ENCODE data around the gene SLC2A5.

SLC2A5 gene

DNA sequence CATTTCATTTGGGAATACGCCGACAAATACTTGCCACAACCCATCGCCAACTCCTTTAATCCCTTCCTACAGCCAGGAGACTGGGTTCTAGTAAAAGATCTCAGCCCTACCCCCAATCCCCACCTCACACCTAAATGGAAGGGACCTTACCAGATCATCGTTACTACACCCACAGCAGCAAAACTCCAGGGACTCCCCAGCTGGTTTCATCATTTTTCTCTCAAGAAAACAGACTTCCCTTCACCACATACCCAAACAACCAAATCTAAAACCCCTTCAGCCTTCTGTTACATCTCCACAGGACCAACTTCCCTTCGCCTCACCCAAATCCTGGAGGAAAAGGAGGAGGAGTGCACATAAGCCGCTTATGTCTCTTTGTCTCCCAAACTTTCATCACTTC is 23.7 kb upstream of the SLC2A5 start:
- DNase-seq = no peak

DNA sequence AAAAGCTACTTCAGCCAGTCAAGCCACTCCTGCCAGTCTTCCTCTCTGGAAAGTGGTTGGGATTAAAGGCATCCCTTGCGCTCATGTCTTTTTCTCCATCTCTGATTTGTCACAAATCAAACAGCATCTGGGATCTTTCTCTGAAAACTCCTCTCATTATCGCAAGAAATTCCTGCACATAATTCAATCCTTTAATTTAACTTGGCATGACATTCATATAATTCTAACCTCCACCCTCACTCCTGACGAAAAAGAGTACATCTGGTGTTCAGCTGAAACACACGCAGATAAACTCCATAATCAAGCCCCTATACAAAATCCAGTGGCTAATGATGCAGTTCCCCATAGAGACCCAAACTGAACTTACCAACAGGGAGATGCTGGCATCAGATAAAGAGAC is 19.4 kb upstream of the SLC2A5 start:
- no peak for DNase-seq

DNA sequence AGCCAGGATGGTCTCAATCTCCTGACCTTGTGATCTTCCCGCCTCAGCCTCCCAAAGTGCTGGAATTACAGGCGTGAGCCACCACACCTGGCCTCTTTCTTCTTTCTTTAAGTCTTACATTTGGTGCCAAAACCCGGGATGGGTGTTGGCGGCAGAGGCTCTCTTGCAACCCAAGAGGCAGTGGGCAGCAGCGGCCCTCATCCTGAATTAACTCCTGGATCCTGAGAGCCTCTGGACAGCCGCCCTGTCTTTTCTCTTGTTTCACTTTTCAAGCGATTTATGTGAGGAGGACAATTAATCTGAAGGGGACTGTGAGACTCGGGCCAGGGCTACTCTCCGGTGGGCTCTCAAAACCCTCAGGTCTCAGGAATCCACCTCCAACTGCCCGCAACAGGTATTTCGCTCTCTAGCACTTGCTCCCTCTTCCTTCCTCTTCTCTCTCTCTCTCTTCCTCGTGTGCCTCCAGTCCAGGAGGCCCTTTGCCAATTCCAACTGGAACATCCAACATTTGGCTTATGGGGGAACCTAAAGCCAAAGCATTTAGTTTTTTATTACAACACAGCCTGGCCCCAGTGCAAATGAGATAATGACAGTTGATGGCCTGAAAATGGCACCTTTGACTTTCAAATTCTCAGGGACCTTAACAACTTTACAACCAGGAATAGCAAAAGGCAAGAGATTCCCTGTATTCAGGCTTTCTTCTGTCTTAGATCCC is 18.1 kb upstream of the SLC2A5 start:
- no peak for DNase-seq

DNA sequence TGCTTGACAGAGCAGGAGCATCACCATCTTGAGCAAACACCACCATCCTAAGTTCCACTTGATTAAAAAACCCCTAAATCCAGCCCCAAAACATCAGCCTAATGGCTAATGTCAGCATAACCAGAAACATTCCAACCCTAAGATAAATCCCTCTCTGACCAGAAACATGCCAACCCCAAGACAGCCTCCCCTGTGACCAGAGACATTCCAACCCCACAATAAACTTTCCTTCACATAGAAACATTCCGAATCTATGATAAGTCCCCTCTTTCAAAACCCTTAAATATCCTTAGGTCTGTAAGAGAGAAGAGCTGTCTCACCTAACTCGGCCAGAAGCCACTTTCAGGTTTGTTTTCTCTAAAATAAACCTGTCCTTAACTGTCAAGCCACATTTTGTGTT is 17.4 kb upstream of the SLC2A5 start:
- peak; percentile 57 for DNase-seq

DNA sequence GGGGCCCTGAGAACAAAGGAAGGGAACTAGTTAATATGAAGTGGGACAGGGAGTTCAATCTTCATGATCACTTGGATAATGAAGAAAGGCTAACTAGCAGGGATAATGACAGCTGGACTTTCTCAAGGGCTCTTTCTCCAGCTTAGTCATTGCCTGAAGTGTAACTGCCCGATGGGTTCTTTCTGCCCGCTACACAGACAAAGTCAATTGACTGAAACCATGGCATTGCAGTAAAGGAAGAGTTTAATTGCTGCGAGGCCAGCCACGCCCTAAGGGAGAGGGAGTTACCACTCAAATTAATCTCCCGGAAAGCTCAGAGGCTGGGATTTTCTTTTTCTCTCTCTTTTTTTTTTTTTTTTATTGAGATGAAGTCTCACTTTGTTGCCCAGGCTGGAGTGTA is 16.6 kb upstream of the SLC2A5 start:
- DNase-seq = no peak

DNA sequence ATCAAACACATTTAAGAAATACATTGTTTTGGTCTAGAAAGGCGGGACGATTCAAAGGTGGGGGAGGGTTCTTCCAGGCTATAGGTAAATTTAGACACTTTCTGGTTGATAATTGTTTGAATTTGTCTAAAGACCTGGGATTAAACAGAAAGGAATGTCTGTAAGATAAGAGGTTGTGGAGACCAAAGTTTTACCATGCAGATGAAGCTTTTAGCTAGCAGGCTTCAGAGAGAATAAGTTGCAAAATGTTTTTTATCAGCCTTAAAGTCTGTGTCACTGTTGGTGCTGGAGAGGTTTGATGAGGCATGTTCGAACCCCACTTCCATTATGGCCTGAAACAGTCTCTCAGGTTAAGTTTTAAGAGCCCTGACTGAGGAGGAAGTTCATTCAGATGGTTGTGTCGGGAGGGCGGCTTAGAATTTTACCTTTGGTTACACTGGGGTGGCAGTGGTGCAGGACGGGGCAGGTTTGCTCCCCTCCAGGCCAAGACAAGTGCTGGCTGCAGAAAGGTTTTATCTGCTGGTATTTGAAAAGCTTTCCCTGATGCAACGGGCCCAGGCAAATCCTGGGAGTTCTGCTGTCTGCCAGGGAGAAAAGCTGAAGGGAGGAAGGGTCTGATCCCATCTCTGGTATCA is 16.0 kb upstream of the SLC2A5 start:
- DNase-seq = no peak

DNA sequence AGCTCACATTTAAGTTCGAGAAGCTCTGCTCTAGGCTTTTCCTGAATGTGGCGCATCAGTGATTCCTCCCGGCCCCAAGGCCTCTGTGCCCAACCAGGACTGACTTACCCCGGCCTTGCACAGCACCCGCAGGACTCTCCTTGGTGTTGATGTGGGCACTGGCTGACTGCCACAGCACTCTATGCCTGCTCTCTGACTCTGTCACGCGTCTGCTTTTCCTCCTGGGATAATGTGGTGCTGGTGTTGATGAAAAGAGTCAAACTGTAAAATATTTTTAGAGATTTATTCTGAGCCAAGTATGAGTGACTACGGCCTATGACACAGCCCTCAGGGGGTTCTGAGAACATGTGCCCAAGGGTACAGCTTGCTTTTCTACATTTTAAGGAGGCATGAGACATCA is 15.5 kb upstream of the SLC2A5 start:
- peak; percentile 61 for DNase-seq

DNA sequence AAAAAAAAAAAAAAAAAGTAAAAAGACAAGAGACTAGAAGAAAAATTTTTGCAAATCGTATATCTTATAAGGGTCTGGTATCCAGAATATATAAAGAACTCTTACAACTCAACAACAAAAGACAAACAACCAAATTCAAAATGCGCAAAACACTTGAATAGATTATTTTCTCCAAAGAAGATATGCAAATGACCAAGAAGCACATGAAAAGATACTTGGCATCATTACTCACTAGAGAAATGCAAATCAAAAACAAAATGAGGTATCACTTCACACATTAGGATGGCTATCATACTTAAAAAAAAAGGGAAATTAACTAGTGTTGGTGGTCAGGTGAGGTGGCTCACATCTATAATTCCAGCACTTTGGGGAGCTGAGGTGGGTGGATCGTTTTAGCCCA is 12.0 kb upstream of the SLC2A5 start:
- no peak for DNase-seq

DNA sequence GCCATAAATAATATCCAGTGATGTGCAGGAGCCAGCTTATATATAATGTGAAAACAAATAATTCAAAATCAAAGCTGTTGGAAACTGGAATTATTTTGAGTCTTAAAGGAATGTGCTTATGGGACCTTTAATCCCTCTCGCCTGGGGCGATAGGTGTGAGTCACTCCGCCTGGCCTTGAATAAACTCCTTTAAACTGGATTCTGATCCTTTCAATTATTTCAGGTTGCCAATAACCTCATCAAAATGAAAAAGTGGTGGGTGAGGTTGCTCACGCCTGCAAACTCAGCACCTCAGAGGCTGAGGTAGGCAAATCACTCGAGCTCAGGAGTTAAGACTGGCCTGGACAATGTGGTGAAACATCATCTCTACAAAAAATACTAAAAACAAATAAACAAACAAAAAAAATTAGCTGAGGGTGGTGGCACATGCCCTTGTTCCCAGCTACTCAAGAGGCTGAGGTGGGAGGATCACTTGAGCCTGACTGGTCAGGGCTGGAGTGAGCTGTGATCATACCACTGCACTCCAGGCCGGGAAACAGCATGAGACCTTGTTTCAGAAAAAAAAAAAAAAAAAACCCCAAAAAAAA is 11.4 kb upstream of the SLC2A5 start:
- no peak for DNase-seq

DNA sequence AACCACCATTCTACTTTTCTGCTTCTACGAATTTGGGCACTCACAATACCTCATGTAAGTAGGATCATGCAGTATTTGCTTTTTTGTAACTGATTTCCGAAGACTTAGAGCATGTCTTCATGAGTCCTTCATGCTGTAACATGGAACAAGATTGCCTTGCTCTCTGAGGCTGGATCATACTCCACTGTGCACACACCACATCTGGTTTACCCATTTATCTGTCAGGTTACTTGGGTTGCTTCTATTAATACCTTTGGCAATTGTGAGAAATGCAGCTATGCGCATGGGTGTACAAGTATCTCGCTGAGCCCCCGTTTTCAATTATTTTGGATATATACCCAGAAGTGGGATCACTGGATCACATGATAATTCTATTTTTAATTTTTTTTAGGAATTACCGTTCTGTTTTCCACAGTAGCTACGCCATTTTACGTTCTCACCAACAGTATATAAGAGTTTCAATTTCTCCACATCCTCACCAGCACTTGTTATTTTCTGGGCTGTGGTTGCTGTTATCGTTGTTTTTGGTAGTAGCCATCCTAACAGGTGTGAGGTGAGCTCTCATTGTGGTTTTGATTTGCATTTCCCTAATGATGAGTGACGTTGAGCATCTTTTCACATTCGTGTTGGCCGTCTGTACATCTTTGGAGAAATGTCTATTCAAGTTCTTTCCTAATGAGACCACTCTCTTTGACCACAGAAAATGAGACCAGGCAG is 10.7 kb upstream of the SLC2A5 start:
- no peak for DNase-seq

DNA sequence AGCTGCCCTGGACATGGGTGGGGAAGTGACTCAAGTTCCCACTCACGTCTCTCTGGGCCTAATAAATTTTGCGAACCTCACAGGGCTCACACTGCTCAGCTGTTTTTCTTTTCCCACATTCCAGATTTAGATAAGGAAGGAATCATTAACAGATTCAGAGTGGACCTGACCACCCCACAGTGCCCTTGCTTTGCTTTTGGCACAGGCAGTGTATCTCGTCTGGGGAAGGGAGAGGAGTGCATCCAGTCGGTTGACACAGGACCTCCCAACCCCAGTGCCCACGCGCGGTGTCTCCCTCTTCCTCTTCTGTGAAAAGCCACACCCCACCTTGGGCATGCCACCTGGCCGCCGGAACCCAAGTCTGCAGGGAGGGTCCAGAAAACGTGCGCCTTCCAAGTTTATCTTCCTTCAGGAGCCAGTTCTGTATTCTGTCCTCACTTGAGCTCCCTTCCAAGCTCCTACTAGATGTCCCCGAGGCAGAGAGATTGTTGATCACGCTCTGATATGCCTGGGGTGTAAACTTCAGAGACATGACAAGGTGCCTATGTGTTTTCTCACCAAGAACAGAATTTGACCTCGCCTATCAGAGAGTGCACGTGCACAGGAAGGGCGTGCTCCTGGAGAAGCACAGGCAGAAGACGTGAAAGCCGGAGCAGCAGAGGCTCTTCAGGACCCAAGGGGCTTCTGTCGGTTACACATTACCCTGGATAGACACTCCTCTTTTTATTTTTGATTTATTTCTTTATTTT is 9.5 kb upstream of the SLC2A5 start:
- no peak for DNase-seq

DNA sequence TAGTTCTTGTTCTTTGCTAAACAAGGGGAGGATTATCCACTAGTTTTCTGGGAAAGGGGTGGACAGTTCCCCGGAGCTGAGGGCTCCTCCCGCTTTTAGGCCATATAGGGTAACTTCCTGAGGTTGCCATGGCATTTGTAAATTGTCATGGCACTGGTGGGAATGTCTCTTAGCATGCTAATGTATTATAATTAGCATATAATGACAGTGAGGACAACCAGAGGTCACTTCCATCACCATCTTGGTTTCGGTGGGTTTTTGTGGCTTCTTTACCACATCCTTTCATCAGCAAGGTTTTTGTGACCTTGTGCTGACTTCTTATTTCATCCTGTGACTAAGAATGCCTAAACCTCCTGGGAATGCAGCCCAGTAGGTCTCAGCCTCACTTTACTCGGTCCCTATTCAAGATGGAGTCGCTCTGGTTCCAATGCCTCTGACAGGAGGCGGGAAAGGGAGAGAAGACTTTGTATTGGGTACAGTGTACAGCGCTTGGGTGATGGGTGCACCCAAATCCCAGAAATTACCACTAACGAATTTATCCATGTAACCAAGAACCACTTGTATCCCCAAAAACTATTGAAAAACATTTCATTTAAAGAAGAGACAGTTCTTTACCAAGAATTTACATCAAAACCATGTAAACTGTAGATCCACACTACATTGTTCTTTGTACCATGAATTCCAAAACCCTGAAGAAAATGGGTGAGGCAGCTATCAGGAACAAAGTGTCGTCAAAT is 8.7 kb upstream of the SLC2A5 start:
- peak; percentile 44 for DNase-seq

DNA sequence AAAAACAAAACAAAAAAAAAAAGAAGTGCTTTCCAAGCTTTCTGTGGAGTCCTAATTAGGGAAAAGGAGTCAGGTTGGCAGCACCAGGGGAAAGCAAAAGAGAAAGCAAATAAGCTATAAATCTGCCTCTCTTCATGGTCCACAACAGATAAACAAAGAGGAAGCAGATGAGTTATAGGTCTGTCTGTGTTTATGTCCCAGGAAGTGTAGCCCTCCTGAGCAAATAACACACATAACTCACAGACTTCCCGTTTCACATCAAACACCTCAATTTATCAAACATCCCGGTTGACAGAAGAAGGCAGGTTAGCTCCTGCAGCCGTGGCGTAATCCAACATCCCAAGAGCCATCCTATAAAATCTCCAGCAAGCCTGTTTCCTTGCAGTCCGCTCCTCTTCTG is 5.6 kb upstream of the SLC2A5 start:
- no peak for DNase-seq

DNA sequence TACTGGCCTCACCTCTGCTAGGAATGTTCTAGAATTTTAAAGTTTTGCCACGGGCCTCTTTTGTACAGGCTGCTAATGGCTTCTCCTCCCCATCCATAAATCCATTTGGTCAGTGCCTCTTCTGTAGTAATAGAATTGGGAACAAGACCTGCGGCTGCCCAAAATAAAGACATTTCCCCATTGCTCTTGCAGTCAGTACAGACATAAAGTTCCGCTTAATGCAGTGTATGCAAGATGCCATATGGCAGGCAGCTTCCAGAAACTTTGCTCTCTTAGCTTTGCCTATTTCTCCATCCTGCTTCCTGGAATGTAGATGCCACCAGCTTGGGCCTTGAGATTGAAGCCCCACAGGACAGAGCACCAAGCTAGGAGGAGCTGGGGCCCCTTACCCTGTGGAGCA is 3.7 kb upstream of the SLC2A5 start:
- no peak for DNase-seq

DNA sequence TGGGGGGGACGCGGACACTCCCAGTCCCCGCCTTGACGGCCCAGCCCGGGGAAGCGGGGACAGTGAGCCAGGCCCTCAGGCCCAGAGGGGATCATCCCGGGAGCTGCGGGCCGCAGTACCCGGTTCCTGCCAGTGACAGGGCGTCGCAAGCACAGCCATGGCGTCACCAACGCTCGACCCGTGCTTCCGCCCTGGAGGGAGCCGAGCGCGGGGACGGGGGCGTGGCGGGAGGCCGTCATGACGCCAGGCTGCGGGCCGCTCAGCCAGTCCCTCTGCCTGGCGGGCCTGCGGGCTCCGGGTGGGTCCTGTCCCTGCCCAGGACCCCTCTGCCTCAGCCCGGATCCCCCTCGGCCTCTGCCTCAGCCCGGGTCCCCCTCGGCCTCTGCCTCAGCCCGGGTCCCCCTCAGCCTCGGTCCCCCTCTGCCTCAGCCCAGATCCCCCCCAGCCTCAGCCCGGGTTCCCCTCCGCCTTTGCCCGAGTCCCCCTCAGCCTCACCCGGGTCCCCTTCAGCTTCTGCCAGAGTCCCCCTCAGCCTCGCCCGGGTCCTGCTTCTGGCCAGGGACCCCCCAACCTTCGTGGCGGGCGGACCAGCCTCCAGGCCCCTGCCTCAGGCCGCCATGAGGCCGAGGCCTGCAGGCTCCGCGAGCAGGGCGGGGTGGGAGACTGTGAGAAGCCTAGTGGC is 2.3 kb upstream of the SLC2A5 start:
- DNase-seq = no peak

DNA sequence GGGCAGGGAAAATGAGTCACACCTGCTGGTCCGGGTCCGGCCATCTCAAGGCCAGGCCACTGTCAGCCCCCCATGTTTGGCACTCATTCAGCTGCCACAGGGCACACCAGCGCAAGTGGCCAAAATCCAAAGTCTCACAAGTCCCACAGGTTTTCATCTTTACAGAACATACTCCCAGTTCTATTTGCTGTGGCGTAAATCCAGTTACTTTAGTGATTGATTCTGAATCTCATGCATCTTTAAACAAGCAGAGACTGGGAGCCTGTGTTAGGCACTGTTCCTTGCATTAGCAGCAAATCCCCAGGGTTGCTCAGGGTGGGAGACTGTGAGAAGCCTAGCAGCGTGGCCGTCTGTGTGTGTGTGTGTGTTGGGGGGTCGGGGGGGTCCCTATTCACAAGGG is 1.1 kb upstream of the SLC2A5 start:
- DNase-seq = no peak

DNA sequence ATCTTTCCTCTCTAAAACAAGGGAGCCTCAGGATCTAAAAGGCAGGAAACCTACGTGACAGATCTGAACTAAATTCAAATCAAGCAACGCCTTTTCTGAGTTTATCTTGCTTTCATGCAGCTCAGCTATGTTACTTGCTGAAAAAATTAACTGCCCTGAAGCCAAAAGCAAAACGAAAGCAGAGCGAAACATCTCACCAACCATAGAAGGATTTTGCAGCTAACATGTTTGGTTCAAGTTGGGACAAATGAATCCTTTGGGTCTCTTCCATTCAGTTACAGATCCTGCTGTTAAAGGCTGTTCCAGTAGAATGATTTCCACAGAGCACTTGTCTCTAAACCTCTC is 482 bp downstream of the SLC2A5 start:
- DNase-seq = no peak

DNA sequence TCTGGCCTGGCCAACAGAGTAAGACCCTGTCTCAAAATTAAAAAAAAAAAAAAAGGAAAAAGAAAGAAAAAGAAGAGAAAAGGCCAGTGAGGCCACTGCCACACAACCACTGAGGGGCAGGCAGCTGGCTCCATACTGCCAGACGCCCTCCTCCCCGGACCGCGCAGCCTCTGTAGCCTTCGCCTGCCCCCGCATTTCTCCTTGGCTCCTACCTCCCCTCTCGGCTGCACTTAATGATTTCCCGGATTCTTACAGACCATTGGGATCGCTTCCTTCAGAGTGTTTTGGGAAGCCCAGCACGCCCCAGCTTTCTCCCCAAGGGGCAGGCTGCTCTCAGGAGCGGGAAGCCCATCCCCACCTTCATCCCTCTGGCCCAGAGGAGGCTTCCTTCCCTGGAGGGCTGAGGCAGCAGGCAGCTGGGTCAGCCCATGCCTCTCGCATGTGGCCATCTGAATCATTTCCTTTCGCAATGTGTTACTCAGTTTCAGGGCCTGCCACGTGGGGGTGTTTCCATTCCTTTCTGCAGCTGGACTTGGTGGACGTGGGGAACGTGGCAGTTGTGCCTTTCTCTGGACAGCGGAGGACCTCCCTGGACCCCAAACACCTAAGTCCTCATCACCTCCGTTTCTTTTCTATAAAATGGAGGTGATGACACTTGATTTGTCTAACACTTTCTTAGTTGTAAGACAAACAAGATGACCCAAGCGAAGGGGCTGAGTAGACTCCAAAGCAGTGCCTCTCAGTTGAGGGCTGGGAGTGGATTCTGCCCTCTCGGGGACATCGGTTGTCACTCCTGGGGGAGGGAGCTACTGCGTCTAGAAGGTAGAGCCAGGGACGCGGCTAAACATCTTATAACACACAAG is 2.3 kb downstream of the SLC2A5 start:
- peak; percentile 82 for DNase-seq

DNA sequence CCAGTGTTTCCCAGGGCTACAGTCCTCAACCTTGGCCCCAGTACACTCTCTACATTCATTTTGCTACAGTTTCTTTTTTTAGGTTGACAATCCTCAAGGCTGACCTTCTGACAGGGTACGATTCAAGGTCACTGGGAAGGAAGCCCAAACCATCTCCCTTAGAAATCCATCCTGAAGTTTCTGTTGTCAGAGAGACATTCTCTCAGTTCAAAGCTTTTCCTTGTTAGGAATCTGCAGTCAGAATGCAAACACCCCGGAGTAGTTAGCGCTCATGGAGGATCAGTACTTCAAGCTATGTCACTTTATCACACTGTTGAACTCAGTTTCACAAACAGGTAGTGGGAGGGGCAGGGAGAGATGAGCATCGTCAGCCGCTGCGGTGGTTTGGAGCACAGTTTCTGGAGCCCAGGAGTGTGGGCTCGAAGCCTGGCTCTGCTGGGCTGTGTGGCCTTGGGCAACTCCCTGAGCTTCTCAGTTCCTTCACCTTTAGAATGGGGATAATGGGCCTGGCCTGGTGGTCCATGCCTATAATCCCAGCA is 4.2 kb downstream of the SLC2A5 start:
- no peak for DNase-seq

DNA sequence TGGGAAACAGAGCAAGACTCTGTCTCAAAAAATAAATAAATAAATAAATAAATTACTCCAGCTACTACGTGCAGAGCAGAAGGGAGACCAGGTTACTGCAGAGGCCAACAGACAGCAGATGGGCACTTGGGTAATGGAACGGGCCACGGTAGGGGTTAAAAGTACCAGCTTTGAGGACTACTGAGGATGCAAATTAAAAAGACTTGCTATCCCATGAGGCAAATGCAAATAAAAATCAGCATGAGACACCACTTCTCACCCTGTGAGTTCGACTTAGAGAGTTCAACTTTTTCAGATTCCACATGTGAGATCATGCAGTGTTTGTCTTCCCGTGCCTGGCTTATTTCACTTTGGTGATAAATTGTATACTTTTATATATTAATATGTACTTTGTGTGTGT is 6.6 kb downstream of the SLC2A5 start:
- no peak for DNase-seq
